K562 (cell line): Measurements from ENCODE around the gene ATP7B. TPM values are rescaled to one million over a fixed set of nuclear protein-coding genes. Genes with fewer than 3 reads are reported as not detected.

Source experiments
- ATAC-seq: fragments of 200-7000 bp; cut with Tn5 transposase; 3 replicates; pipeline ENCODE4 v1.9.1; 2020; ENCODE audit warnings: moderate library complexity
- BruUV-seq: library from RNA; stranded (reverse); fragments of 400-500 nt; replicated peaks from 2 replicates; lab custom pipeline; 2021; lab: Mats Ljungman, UMichigan
- CTCF ChIA-PET: fragments of 300-600 bp; formaldehyde crosslinking; extraction: SDS; loops from one replicate; lab custom pipeline; 2021; ENCODE audit warnings: low intra/inter-chr PET ratio; lab: Yijun Ruan, JAX
- POLR2A ChIA-PET: fragments of 300-600, 350-650 bp; sonication (Branson Sonifier 250); formaldehyde crosslinking; extraction: SDS; loops from one replicate; lab custom pipeline; 2021; ENCODE audit warnings: antibody characterized with exemption, inconsistent platforms; lab: Yijun Ruan, JAX
- DNase-seq, 4 experiments: peaks; one replicate each; pipeline versions ENCODE4 v3.0.0 to v3.0.0-alpha.2; 2011 to 2018; ENCODE audit warnings: low spot score in 3 of 4, mixed read lengths in 3 of 4; ENCODE audit errors: extremely low read depth in 1 of 4
- FAIRE-seq: peaks from 2 replicates; lab custom pipeline; 2011; peaks lifted over from hg19 to GRCh38; lab: Jason Lieb, UNC
- H2AFZ ChIP-seq: 2 replicates; pipeline ENCODE4 v1.6.0; 2011; ENCODE audit warnings: low read depth, low read length, control low read depth, inconsistent platforms
- H3K27ac ChIP-seq: fragments of 200-600 bp; 3 replicates; pipeline ENCODE4 v1.8.0; 2011; ENCODE audit warnings: low read depth, mild to moderate bottlenecking, control low read depth, inconsistent platforms, low read length, moderate library complexity, mixed read lengths; ENCODE audit errors: extremely low read depth
- H3K27me3 ChIP-seq, 2 experiments: fragments of 300-600 bp in 1 of 2; 2 replicates in 1 of 2; 3 replicates in 1 of 2; pipeline versions ENCODE4 v1.6.0 to v1.8.0; 2011; ENCODE audit warnings: inconsistent platforms in 2 of 2, low read length in 2 of 2, mild to moderate bottlenecking in 1 of 2, mixed read lengths in 1 of 2, moderate library complexity in 1 of 2; ENCODE audit not compliant: control insufficient read depth in 2 of 2, insufficient read depth in 2 of 2
- H3K36me3 ChIP-seq: fragments of 300-600 bp; 3 replicates; pipeline ENCODE4 v1.8.0; 2011; ENCODE audit warnings: mild to moderate bottlenecking, low read length, inconsistent platforms; ENCODE audit not compliant: control insufficient read depth, insufficient read depth
- H3K4me1 ChIP-seq, 2 experiments: fragments of 200-600 bp in 1 of 2; replicated peaks in 1 of 2; 2 replicates in 1 of 2; 3 replicates in 1 of 2; pipeline versions ENCODE4 v1.5.1 to v1.8.0; 2011; ENCODE audit warnings: inconsistent platforms in 2 of 2, low read length in 2 of 2, mild to moderate bottlenecking in 1 of 2, mixed read lengths in 1 of 2, moderate library complexity in 1 of 2; ENCODE audit not compliant: control insufficient read depth in 2 of 2, insufficient read depth in 2 of 2
- H3K4me2 ChIP-seq: 2 replicates; pipeline ENCODE4 v1.6.1; 2011; ENCODE audit warnings: low read length, control low read depth, inconsistent platforms, mixed read lengths; ENCODE audit not compliant: insufficient read depth
- H3K4me3 ChIP-seq: fragments of 200-600 bp; sonication (generic), shearing (Covaris generic); 2 replicates; pipeline ENCODE4 v1.5.1; 2016; ENCODE audit warnings: control low read depth, inconsistent platforms
- H3K79me2 ChIP-seq: fragments of 200-600 bp; 3 replicates; pipeline ENCODE4 v1.8.0; 2011; ENCODE audit warnings: low read length, inconsistent platforms; ENCODE audit not compliant: control insufficient read depth, insufficient read depth
- H3K9ac ChIP-seq, 2 experiments: 2 replicates each; pipeline versions ENCODE4 v1.6.0 to v1.6.1; 2011; ENCODE audit warnings: low read depth in 2 of 2, low read length in 2 of 2, control low read depth in 1 of 2, inconsistent platforms in 1 of 2, mild to moderate bottlenecking in 1 of 2, mixed read lengths in 1 of 2; ENCODE audit not compliant: insufficient read depth in 1 of 2
- H3K9me1 ChIP-seq: one replicate; pipeline ENCODE4 v1.6.0; 2011; ENCODE audit warnings: inconsistent platforms, mild to moderate bottlenecking, low read length, moderate library complexity; ENCODE audit not compliant: control insufficient read depth, insufficient read depth
- H3K9me3 ChIP-seq: replicated peaks from 2 replicates; pipeline ENCODE4 v1.5.1; 2011; ENCODE audit warnings: low read depth, low read length, inconsistent platforms; ENCODE audit not compliant: control insufficient read depth, insufficient read depth
- H4K20me1 ChIP-seq: replicated peaks from 2 replicates; pipeline ENCODE4 v1.6.1; 2011; ENCODE audit warnings: low read length, inconsistent platforms, mixed read lengths; ENCODE audit not compliant: control insufficient read depth, insufficient read depth
- ASH1L ChIP-seq: fragments of 450-650 bp; IDR thresholded peaks from 2 replicates; pipeline ENCODE4 v1.6.1; 2018; ENCODE audit warnings: borderline replicate concordance, mild to moderate bottlenecking, low read depth; ENCODE audit not compliant: partially characterized antibody
- BCOR ChIP-seq: fragments of 450-650 bp; IDR thresholded peaks from 2 replicates; pipeline ENCODE4 v1.6.1; 2016
- CEBPG ChIP-seq, 3 experiments: fragments of 200-800 bp in 1 of 3; sonication (Bioruptor generic) in 1 of 3; sonication (generic) in 1 of 3; formaldehyde crosslinking in 1 of 3; IDR thresholded peaks in 2 of 3; conservative IDR thresholded peaks in 1 of 3; 2 replicates each; pipeline versions ENCODE4 v1.6.1 to v1.8.0; 2016 to 2022; ENCODE audit warnings: missing compliant biosample characterization in 2 of 3, missing genetic modification characterization in 2 of 3, mild to moderate bottlenecking in 1 of 3, missing genetic modification reagents in 1 of 3
- CREM ChIP-seq: IDR thresholded peaks from 2 replicates; pipeline ENCODE4 v1.6.1; 2014; ENCODE audit warnings: antibody characterized with exemption, low read depth
- EP300 ChIP-seq: IDR thresholded peaks from 2 replicates; pipeline ENCODE4 v1.6.1; 2012; ENCODE audit warnings: low read length, improper control_type of control experiment
- FOSL1 ChIP-seq: fragments of 200-800 bp; sonication (Bioruptor generic); conservative IDR thresholded peaks from 2 replicates; pipeline ENCODE4 v1.6.1; 2016; ENCODE audit warnings: missing genetic modification characterization, missing compliant biosample characterization
- KLF1 ChIP-seq: fragments of 450-650 bp; IDR thresholded peaks from 2 replicates; pipeline ENCODE4 v1.6.1; 2016; ENCODE audit warnings: missing genetic modification characterization, missing compliant biosample characterization
- L3MBTL2 ChIP-seq: fragments of 450-650 bp; IDR thresholded peaks from 2 replicates; pipeline ENCODE4 v1.6.1; 2016; ENCODE audit warnings: mild to moderate bottlenecking, moderate library complexity
- MAFK ChIP-seq: IDR thresholded peaks from 2 replicates; pipeline ENCODE4 v1.6.1; 2011; ENCODE audit warnings: low read length, improper control_type of control experiment
- MLLT1 ChIP-seq, 2 experiments: fragments of 450-650 bp; IDR thresholded peaks; 2 replicates each; pipeline ENCODE4 v1.6.1; 2016
- MTA2 ChIP-seq: fragments of 450-650 bp; IDR thresholded peaks from 2 replicates; pipeline ENCODE4 v1.6.1; 2016; ENCODE audit warnings: low read depth
- MXI1 ChIP-seq: IDR thresholded peaks from 2 replicates; pipeline ENCODE4 v1.6.1; 2011; ENCODE audit warnings: low read depth, mild to moderate bottlenecking, improper control_type of control experiment, low read length
- NFRKB ChIP-seq: fragments of 450-650 bp; IDR thresholded peaks from 2 replicates; pipeline ENCODE4 v1.6.1; 2016; ENCODE audit warnings: low read depth
- NR2C1 ChIP-seq, 2 experiments: fragments of 450-650 bp; IDR thresholded peaks; 2 replicates each; pipeline ENCODE4 v1.6.1; 2017; ENCODE audit warnings: mild to moderate bottlenecking in 2 of 2, antibody characterized with exemption in 1 of 2, inconsistent platforms in 1 of 2, missing compliant biosample characterization in 1 of 2, missing genetic modification characterization in 1 of 2
- NUFIP1 ChIP-seq: fragments of 450-650 bp; IDR thresholded peaks from 2 replicates; pipeline ENCODE4 v1.6.1; 2018; ENCODE audit not compliant: partially characterized antibody
- PCBP1 ChIP-seq: fragments of 200-400 bp; formaldehyde crosslinking; IDR thresholded peaks from 2 replicates; pipeline ENCODE4 v1.6.1; 2018; ENCODE audit warnings: mild to moderate bottlenecking, low read depth, low read length; ENCODE audit not compliant: poor library complexity, severe bottlenecking
- TBL1XR1 ChIP-seq, 2 experiments: IDR thresholded peaks; 2 replicates each; pipeline ENCODE4 v1.6.1; 2012; ENCODE audit warnings: improper control_type of control experiment in 2 of 2, low read length in 2 of 2, mild to moderate bottlenecking in 1 of 2
- U2AF1 ChIP-seq: fragments of 200-400 bp; formaldehyde crosslinking; optimal IDR thresholded peaks from 2 replicates; pipeline ENCODE3; 2017; ENCODE audit warnings: mild to moderate bottlenecking, low read depth, low read length, moderate library complexity
- WHSC1 ChIP-seq: IDR thresholded peaks from one replicate; pipeline ENCODE4 v1.6.1; 2012; ENCODE audit warnings: low read length, control low read depth, inconsistent platforms
- ZKSCAN3 ChIP-seq: fragments of 250-450 bp; sonication (Bioruptor Pico); IDR thresholded peaks from 2 replicates; pipeline ENCODE4 v1.4.0; 2020
- ZNF217 ChIP-seq: sonication (generic); formaldehyde crosslinking; IDR thresholded peaks from 2 replicates; pipeline ENCODE4 v1.8.0; 2022; ENCODE audit warnings: mild to moderate bottlenecking, missing genetic modification reagents
- ZNF589 ChIP-seq: fragments of 200-800 bp; sonication (Bioruptor generic); IDR thresholded peaks from 2 replicates; pipeline ENCODE4 v1.6.1; 2016; ENCODE audit warnings: low read depth, missing genetic modification characterization, missing compliant biosample characterization
- ZNF79 ChIP-seq: fragments of 250-450 bp; sonication (Bioruptor Pico); IDR thresholded peaks from 2 replicates; pipeline ENCODE4 v1.4.0; 2020; ENCODE audit warnings: low read depth, mild to moderate bottlenecking, moderate library complexity
- WGBS: fragments of 100-300 bp; shearing (Covaris generic); methylation state at CpG from one replicate; pipeline ENCODE4 v1.1.6; 2016; ENCODE audit warnings: low coverage, mixed read lengths; ENCODE audit not compliant: insufficient coverage; ENCODE audit errors: missing lambda C conversion rate; 5-methylcytosine and 5-hydroxymethylcytosine counted together
- in situ Hi-C: fragments of 300-500 bp; cut with MboI; formaldehyde crosslinking; loops from 4 replicates; pipeline ENCODE4 v1.15.0; 2018; ENCODE audit warnings: inconsistent platforms, mixed read lengths
- intact Hi-C: fragments of 100-400 bp; cut with micrococcal nuclease; formaldehyde crosslinking; loops from 2 replicates; pipeline ENCODE4 v1.14.2; 2022
- polyA plus RNA-seq, 8 experiments: library from polyadenylated mRNA; depleted of rRNA in 4 of 8; stranded (reverse) in 5 of 8; unstranded in 3 of 8; fragments of >200 nt; fragmentation: Nextera tagmentation in 2 of 8; fragmentation: Illumina TruSeq in 1 of 8; extraction: Ambion mirVana in 2 of 8; extraction: Trizol in 1 of 8; gene quantifications; 2 replicates each; pipeline versions ENCODE4 v1.2.1 to v1.2.3, GENCODE V29; 2011 to 2014; ENCODE audit warnings: inconsistent platforms in 1 of 8, missing spikeins in 1 of 8
- total RNA-seq, 7 experiments: library from RNA; depleted of rRNA in 6 of 7; stranded (reverse); fragments of >200 nt in 6 of 7; fragmentation: Illumina TruSeq in 2 of 7; extraction: Trizol in 2 of 7; gene quantifications; 2 replicates each; pipeline versions ENCODE4 v1.2.1 to v1.2.3, GENCODE V29; 2011 to 2021; ENCODE audit warnings: low replicate concordance in 1 of 7

ATP7B gene
- total and polyA plus RNA-seq, 9 of the 15 experiments (the other 6 are each of a cell fraction or from before 2014, with no cell fraction given): 1.1 to 20.4 (median 8.5) TPM

- peaks cover 40% of the 10 kb centered on the region for H3K36me3 ChIP-seq
- H3K9me1 ChIP-seq: peaks cover 3% of the 10 kb centered on the region
- no peak overlapping the region for H2AFZ ChIP-seq
- peaks cover 39 to 50% of the 10 kb centered on the region in 2 experiments for H3K4me1 ChIP-seq
- peak overlapping the region; percentile 61 for H3K4me2 ChIP-seq
- no peaks in the 10 kb centered on the region for H3K9me3 ChIP-seq
- intact Hi-C loops (loop anchor here (2.0 to 5.0 kb wide), 3 partner anchors 40 to 170 kb away; partner anchors contain the start of gene NEK5), in situ Hi-C loops (no loop called here)
- H3K27ac ChIP-seq: peak overlapping the region; percentile 34
- WGBS: 23% methylated on average over 6 of the region's 9 CpGs
- peak overlapping the region in 1 of 2 experiments; percentile 34; a peak in 1 of 4 replicates for H3K9ac ChIP-seq
- FAIRE-seq: peak; percentile 65
- H3K27me3 ChIP-seq: no peaks in the 10 kb centered on the region
- POLR2A ChIA-PET: interaction anchor here (0.7 to 1.3 kb wide), 4 partner anchors 9 to 502 kb away, joined by 3 to 4 read pairs (median 4); no protein-coding TSS in a partner anchor
- no TSS peak for BruUV-seq
- ATAC-seq: peak; percentile 58
- CTCF ChIA-PET: no interaction called here
- DNase-seq: peak in 3 of 4 experiments; percentile 11 to 55 (median 32)
- no peaks in the 10 kb centered on the region for H3K79me2 ChIP-seq
- H4K20me1 ChIP-seq: no peaks in the 10 kb centered on the region
- no peak overlapping the region for H3K4me3 ChIP-seq
- TF ChIP-seq FOSL1 (tag): no peak
- TF ChIP-seq TBL1XR1 (IDR thresholded peaks at IDR 0.05; ENCODE audit: low read length in 2 of 2): no peak; a peak in 1 of 4 replicates
- TF ChIP-seq ZNF589 (CRISPR knock-in tag): no peak
- no peak for TF ChIP-seq BCOR
- no peak for TF ChIP-seq WHSC1
- TF ChIP-seq ZNF79 (CRISPR knock-in tag): no peak
- no peak for TF ChIP-seq NFRKB
- TF ChIP-seq MLLT1 (IDR thresholded peaks at IDR 0.05): no peak
- TF ChIP-seq MAFK: no peak
- TF ChIP-seq ZKSCAN3 (CRISPR knock-in tag): no peak
- TF ChIP-seq MXI1: peak; percentile 73; the same call in 1 of the 2 replicates
- TF ChIP-seq CEBPG (CRISPR knock-in tag; IDR thresholded peaks at IDR 0.05): no peak
- TF ChIP-seq CEBPG (tag; conservative IDR thresholded peaks at IDR 0.05 in 1 of 2, IDR thresholded peaks at IDR 0.05 in 1 of 2): no peak
- no peak for TF ChIP-seq PCBP1
- no peak for TF ChIP-seq NR2C1 (IDR thresholded peaks at IDR 0.05)
- TF ChIP-seq NR2C1 (tag; IDR thresholded peaks at IDR 0.05): no peak
- 0 out of 2 replicates have a peak, but pooled peaks have one; percentile 15 for TF ChIP-seq CREM
- no peak for TF ChIP-seq ZNF217 (CRISPR knock-in tag)
- no peak for TF ChIP-seq ASH1L
- TF ChIP-seq EP300: no peak
- no peak for TF ChIP-seq KLF1
- TF ChIP-seq U2AF1: no peak
- no peak for TF ChIP-seq L3MBTL2
- no peak for TF ChIP-seq MTA2
- no peak for TF ChIP-seq NUFIP1
Measured at GRCh38 chr13:51957377-51958216, 53.7 kb downstream of the ATP7B start.
